ENCODE measurements around the gene DBET. TPM values are rescaled to one million over a fixed set of nuclear protein-coding genes. Genes with fewer than 3 reads are reported as not detected.
"Not testable (repeated sequence)": the region's sequence is repeated elsewhere in the genome, so short reads cannot be mapped to it uniquely, and the experiment has no call there.

Gene DBET
- total RNA-seq, 4 donors from 2014 or later = not detected

DNA sequence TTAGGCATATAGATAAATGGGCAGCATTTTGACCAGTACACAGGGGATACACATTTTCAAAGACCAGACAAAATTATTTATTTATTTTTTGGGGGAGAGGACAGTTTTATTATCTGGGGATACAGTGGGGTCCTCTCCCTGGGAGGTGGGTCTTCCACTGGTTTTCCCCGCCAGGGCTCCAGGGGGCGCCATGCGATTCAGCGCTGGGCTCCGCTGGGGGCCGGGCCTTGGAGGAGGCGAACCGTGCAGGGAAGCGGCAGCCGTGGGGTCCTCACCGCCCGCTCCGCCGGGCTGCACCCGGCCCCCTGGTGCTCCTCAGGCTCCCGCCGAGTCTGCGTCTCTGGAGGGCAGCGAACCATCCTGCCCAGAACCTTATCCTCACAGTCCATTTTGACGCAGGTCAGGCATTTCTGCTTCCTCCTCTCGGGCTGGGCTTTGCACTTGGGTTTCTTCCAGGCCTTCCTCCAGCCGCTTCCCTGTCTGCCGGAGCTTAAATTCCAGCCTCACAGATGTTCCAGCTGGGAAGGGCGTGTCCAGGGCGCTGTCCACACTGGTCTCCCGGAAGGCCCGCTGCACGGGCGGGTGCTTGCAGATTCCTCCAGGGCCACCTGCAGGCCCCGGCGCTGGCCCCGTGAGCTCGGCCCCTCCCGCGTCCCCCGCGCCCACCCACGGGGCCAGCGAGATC is 26.5 kb upstream of the DBET start:
- H3K4me3 ChIP-seq; in situ Hi-C loops (cut with MboI; ENCODE audit: low pct_ligation_motif_present in 1 of 4, low pct_unique_long_range_greater_than_20kb in 1 of 4, low sequenced_read_pairs in 3 of 4): not testable (repeated sequence)

GRCh38 chr4:190040873-190041272 is 23.4 kb upstream of the DBET start:
- H3K4me1 ChIP-seq; H3K4me3 ChIP-seq; H3K36me3 ChIP-seq; DNase-seq; in situ Hi-C loops (cut with MboI; ENCODE audit: low pct_ligation_motif_present in 1 of 4, low pct_unique_long_range_greater_than_20kb in 1 of 4, low sequenced_read_pairs in 3 of 4); intact Hi-C loops (cut with DNase I; ENCODE audit: low total_unique reads); H3K27ac ChIP-seq; H3K9me3 ChIP-seq: not testable (repeated sequence)
- WGBS, 2 donors (ENCODE audit: low coverage in 1 of 2) = 49 to 78% methylated on average over 16 to 24 of the region's 40 CpGs
- H3K27me3 ChIP-seq = peaks cover 27% of the 10 kb centered on the region

More for the DNA sequence above, 26.5 kb upstream of the DBET start:
- H3K36me3 ChIP-seq; H3K27ac ChIP-seq; intact Hi-C loops (cut with DNase I; ENCODE audit: low total_unique reads); DNase-seq; H3K4me1 ChIP-seq; H3K9me3 ChIP-seq: not testable (repeated sequence)
- TF ChIP-seq, protein P1, sequence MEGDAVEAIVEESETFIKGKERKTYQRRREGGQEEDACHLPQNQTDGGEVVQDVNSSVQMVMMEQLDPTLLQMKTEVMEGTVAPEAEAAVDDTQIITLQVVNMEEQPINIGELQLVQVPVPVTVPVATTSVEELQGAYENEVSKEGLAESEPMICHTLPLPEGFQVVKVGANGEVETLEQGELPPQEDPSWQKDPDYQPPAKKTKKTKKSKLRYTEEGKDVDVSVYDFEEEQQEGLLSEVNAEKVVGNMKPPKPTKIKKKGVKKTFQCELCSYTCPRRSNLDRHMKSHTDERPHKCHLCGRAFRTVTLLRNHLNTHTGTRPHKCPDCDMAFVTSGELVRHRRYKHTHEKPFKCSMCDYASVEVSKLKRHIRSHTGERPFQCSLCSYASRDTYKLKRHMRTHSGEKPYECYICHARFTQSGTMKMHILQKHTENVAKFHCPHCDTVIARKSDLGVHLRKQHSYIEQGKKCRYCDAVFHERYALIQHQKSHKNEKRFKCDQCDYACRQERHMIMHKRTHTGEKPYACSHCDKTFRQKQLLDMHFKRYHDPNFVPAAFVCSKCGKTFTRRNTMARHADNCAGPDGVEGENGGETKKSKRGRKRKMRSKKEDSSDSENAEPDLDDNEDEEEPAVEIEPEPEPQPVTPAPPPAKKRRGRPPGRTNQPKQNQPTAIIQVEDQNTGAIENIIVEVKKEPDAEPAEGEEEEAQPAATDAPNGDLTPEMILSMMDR (IDR thresholded peaks at IDR 0.05) = peak in 2 of 5 experiments; percentile 7 to 25
- WGBS, 2 donors (ENCODE audit: low coverage in 1 of 2) = 7 to 11% methylated on average over 6 of the region's 39 CpGs
- H3K27me3 ChIP-seq = peaks cover 44% of the 10 kb centered on the region

DNA sequence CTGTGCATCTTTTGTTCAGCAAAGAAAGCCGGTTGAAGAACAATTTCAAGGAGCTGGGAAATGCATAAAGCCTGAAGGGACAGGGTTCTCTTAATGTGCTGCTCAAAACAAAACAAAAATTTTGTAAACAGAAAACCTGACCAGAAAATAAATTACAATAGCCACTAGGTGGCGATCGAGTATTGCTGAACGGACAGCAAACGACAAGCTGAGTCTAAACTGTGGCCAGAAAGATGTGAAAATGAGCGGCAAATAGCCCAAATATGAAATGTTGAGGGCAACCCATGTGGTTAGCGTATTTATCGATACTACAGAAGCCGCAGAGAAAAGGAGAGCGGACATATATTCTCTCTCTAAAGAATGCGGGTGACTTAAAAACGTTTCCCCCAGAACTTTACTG is 16.7 kb upstream of the DBET start:
- H3K4me3 ChIP-seq; DNase-seq; H3K27ac ChIP-seq; in situ Hi-C loops (cut with MboI; ENCODE audit: low pct_ligation_motif_present in 1 of 4, low pct_unique_long_range_greater_than_20kb in 1 of 4, low sequenced_read_pairs in 3 of 4); H3K4me1 ChIP-seq; intact Hi-C loops (cut with DNase I; ENCODE audit: low total_unique reads); H3K36me3 ChIP-seq; H3K9me3 ChIP-seq; H3K27me3 ChIP-seq: not testable (repeated sequence)
- 0% methylated on average over 1 of the region's 12 CpGs; no CpG with 5 or more reads in 1 of the 2 donors for WGBS, 2 donors (ENCODE audit: low coverage in 1 of 2)

- H3K27me3 ChIP-seq; H3K36me3 ChIP-seq; DNase-seq; in situ Hi-C loops (cut with MboI; ENCODE audit: low pct_ligation_motif_present in 1 of 4, low pct_unique_long_range_greater_than_20kb in 1 of 4, low sequenced_read_pairs in 3 of 4); H3K9me3 ChIP-seq; H3K27ac ChIP-seq; intact Hi-C loops (cut with DNase I; ENCODE audit: low total_unique reads); H3K4me1 ChIP-seq; H3K4me3 ChIP-seq: not testable (repeated sequence)
- no CpG with 5 or more reads among the region's 28 CpGs for WGBS, 2 donors (ENCODE audit: low coverage in 1 of 2)
These were observed 14.7 kb upstream of the DBET start for GRCh38 chr4:190049378-190050239.

- in situ Hi-C loops (cut with MboI; ENCODE audit: low pct_ligation_motif_present in 1 of 4, low pct_unique_long_range_greater_than_20kb in 1 of 4, low sequenced_read_pairs in 3 of 4); H3K4me1 ChIP-seq: not testable (repeated sequence)
These were observed 5.3 kb upstream of the DBET start for GRCh38 chr4:190058997-190059396.

GRCh38 chr4:190064805-190065204 is 503 bp downstream of the DBET start:
- H3K4me1 ChIP-seq; DNase-seq; in situ Hi-C loops (cut with MboI; ENCODE audit: low pct_ligation_motif_present in 1 of 4, low pct_unique_long_range_greater_than_20kb in 1 of 4, low sequenced_read_pairs in 3 of 4); H3K27me3 ChIP-seq; H3K27ac ChIP-seq; H3K4me3 ChIP-seq; intact Hi-C loops (cut with DNase I; ENCODE audit: low total_unique reads); H3K36me3 ChIP-seq; H3K9me3 ChIP-seq: not testable (repeated sequence)
- WGBS, 2 donors (ENCODE audit: low coverage in 1 of 2) = 26 to 40% methylated on average over 1 to 3 of the region's 3 CpGs

More at GRCh38 chr4:190058997-190059396, 5.3 kb upstream of the DBET start:
- H3K27me3 ChIP-seq; DNase-seq; H3K36me3 ChIP-seq; intact Hi-C loops (cut with DNase I; ENCODE audit: low total_unique reads); H3K27ac ChIP-seq; H3K9me3 ChIP-seq; H3K4me3 ChIP-seq: not testable (repeated sequence)
- WGBS, 2 donors (ENCODE audit: low coverage in 1 of 2) = 59% methylated on average over 4 of the region's 4 CpGs; no CpG with 5 or more reads in 1 of the 2 donors

- H3K4me1 ChIP-seq; H3K9me3 ChIP-seq; in situ Hi-C loops (cut with MboI; ENCODE audit: low pct_ligation_motif_present in 1 of 4, low pct_unique_long_range_greater_than_20kb in 1 of 4, low sequenced_read_pairs in 3 of 4); H3K27me3 ChIP-seq; H3K4me3 ChIP-seq; H3K36me3 ChIP-seq; DNase-seq; H3K27ac ChIP-seq; intact Hi-C loops (cut with DNase I; ENCODE audit: low total_unique reads): not testable (repeated sequence)
- WGBS, 2 donors (ENCODE audit: low coverage in 1 of 2) = 61 to 92% methylated on average over 39 to 45 of the region's 45 CpGs
These were observed 4.0 kb downstream of the DBET start for GRCh38 chr4:190068351-190068750.

DNA sequence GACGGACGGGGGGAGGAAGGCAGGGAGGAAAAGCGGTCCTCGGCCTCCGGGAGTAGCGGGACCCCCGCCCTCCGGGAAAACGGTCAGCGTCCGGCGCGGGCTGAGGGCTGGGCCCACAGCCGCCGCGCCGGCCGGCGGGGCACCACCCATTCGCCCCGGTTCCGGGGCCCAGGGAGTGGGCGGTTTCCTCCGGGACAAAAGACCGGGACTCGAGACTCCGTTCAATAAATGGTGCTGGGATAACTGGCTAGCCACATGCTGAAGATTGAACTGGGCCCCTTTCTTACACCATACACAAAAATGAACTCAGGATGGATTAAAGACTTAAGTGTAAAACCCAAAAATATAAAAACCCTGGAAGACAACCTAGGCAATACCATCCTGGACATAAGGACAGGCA is 28.8 kb downstream of the DBET start:
- DNase-seq; H3K27ac ChIP-seq; H3K36me3 ChIP-seq; H3K4me1 ChIP-seq; H3K27me3 ChIP-seq; intact Hi-C loops (cut with DNase I; ENCODE audit: low total_unique reads); H3K4me3 ChIP-seq; in situ Hi-C loops (cut with MboI; ENCODE audit: low pct_ligation_motif_present in 1 of 4, low pct_unique_long_range_greater_than_20kb in 1 of 4, low sequenced_read_pairs in 3 of 4); H3K9me3 ChIP-seq: not testable (repeated sequence)
- 31% methylated on average over 7 of the region's 27 CpGs; no CpG with 5 or more reads in 1 of the 2 donors for WGBS, 2 donors (ENCODE audit: low coverage in 1 of 2)

GRCh38 chr4:190094031-190094430 is 29.7 kb downstream of the DBET start:
- H3K36me3 ChIP-seq; H3K4me3 ChIP-seq; H3K4me1 ChIP-seq; intact Hi-C loops (cut with DNase I; ENCODE audit: low total_unique reads); DNase-seq; in situ Hi-C loops (cut with MboI; ENCODE audit: low pct_ligation_motif_present in 1 of 4, low pct_unique_long_range_greater_than_20kb in 1 of 4, low sequenced_read_pairs in 3 of 4); H3K27ac ChIP-seq; H3K9me3 ChIP-seq; H3K27me3 ChIP-seq: not testable (repeated sequence)
- 20% methylated on average over 1 of the region's 1 CpG; no CpG with 5 or more reads in 1 of the 2 donors for WGBS, 2 donors (ENCODE audit: low coverage in 1 of 2)

Measured in transverse colon (tissue), 4 donors.